Fibroblast of lung (primary cell): Measurements from ENCODE around the gene MYLK3. TPM values are rescaled to one million over a fixed set of nuclear protein-coding genes. Genes with fewer than 3 reads are reported as not detected.

ENCODE experiments used
- DNase-seq, 2 donors: peaks; one replicate each; pipeline versions ENCODE4 v3.0.0 to v3.0.0-alpha.2; 2010; ENCODE audit warnings: low read depth in 2 of 2
- H2AFZ ChIP-seq: 2 replicates; pipeline ENCODE4 v1.5.1; 2012; ENCODE audit warnings: low read length, control low read depth, inconsistent platforms
- H3K27ac ChIP-seq: 2 replicates; pipeline ENCODE4 v1.5.1; 2011; ENCODE audit warnings: low read length, control low read depth; ENCODE audit not compliant: insufficient read depth
- H3K27me3 ChIP-seq: 2 replicates; pipeline ENCODE4 v1.5.1; 2011; ENCODE audit warnings: mild to moderate bottlenecking, low read length; ENCODE audit not compliant: control insufficient read depth, insufficient read depth
- H3K36me3 ChIP-seq: 2 replicates; pipeline ENCODE4 v1.5.1; 2011; ENCODE audit warnings: low read length; ENCODE audit not compliant: control insufficient read depth, insufficient read depth
- H3K4me1 ChIP-seq: 2 replicates; pipeline ENCODE4 v1.5.1; 2011; ENCODE audit warnings: low read length; ENCODE audit not compliant: control insufficient read depth, insufficient read depth; ENCODE audit errors: extremely low read depth
- H3K4me2 ChIP-seq: 2 replicates; pipeline ENCODE4 v1.5.1; 2011; ENCODE audit warnings: low read length, control low read depth; ENCODE audit not compliant: insufficient read depth; ENCODE audit errors: extremely low read depth
- H3K4me3 ChIP-seq, 4 experiments: fragments of 200-600 bp in 1 of 4; sonication (generic) in 1 of 4; replicated peaks in 1 of 4; 2 replicates each; pipeline ENCODE4 v1.5.1; 2011 to 2016; ENCODE audit warnings: low read length in 4 of 4, low read depth in 3 of 4, mild to moderate bottlenecking in 3 of 4, control low read depth in 2 of 4, inconsistent platforms in 1 of 4, mixed read lengths in 1 of 4; ENCODE audit not compliant: insufficient read depth in 1 of 4; ENCODE audit errors: control extremely low read depth in 1 of 4
- H3K79me2 ChIP-seq: 2 replicates; pipeline ENCODE4 v1.5.1; 2012; ENCODE audit warnings: mild to moderate bottlenecking, low read length, inconsistent platforms; ENCODE audit not compliant: control insufficient read depth, insufficient read depth
- H3K9ac ChIP-seq: 2 replicates; pipeline ENCODE4 v1.5.1; 2011; ENCODE audit warnings: mild to moderate bottlenecking, low read length, control low read depth; ENCODE audit not compliant: insufficient read depth
- H3K9me3 ChIP-seq: 2 replicates; pipeline ENCODE4 v1.5.1; 2012; ENCODE audit warnings: low read depth, low read length; ENCODE audit not compliant: control insufficient read depth, insufficient read depth
- H4K20me1 ChIP-seq: 2 replicates; pipeline ENCODE4 v1.5.1; 2011; ENCODE audit warnings: low read length; ENCODE audit not compliant: control insufficient read depth, insufficient read depth; ENCODE audit errors: extremely low read depth
- EZH2 ChIP-seq: IDR thresholded peaks from 2 replicates; pipeline ENCODE4 v1.5.1; 2012; ENCODE audit warnings: low read length, control low read depth, mild to moderate bottlenecking; ENCODE audit errors: missing control alignments
- polyA plus RNA-seq, 2 donors: library from polyadenylated mRNA; depleted of rRNA in 1 of 2; stranded (reverse) in 1 of 2; unstranded in 1 of 2; fragments of >200 nt; gene quantifications; 2 replicates each; pipeline ENCODE4 v1.2.1, GENCODE V29; 2011 to 2012; ENCODE audit warnings: missing spikeins in 1 of 2
- total RNA-seq: library from RNA; depleted of rRNA; stranded (reverse); fragments of >200 nt; gene quantifications from 2 replicates; pipeline ENCODE4 v1.2.1, GENCODE V29; 2014
- TF ChIP-seq, protein P1 (sequence below), 2 donors: IDR thresholded peaks in 1 of 2; conservative IDR thresholded peaks in 1 of 2; 1 replicate in 1 of 2; 2 replicates in 1 of 2; pipeline ENCODE4 v1.5.1; 2011 to 2012; ENCODE audit warnings: low read length in 2 of 2, control low read depth in 1 of 2, inconsistent platforms in 1 of 2, low read depth in 1 of 2, mild to moderate bottlenecking in 1 of 2

Gene MYLK3
- total and polyA plus RNA-seq, 2 donors (not counting 1 experiment from before 2014, with no cell fraction given) = 0.07 to 0.17 TPM

DNA sequence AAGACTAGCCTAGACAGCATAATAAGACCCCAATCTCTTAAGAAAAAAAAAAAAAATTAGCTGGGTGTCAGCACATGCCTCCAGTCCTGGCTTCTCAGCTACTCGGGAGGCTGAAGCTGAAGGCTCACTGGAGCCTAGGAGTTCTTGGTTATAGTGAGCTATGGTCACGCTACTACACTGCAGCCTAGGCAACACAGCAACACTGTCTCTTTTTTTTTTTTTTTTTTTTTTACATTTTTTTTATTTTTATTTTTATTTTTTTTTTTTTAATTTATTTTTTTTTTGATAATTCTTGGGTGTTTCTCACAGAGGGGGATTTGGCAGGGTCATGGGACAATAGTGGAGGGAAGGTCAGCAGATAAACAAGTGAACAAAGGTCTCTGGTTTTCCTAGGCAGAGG lies 54.5 kb downstream of the MYLK3 start:
- H4K20me1 ChIP-seq = no peaks in the 10 kb centered on the region
- no peak overlapping the region for H2AFZ ChIP-seq
- H3K27me3 ChIP-seq = no peaks in the 10 kb centered on the region
- H3K79me2 ChIP-seq = peaks cover 20% of the 10 kb centered on the region
- no peak for TF ChIP-seq EZH2
- TF ChIP-seq, protein P1, sequence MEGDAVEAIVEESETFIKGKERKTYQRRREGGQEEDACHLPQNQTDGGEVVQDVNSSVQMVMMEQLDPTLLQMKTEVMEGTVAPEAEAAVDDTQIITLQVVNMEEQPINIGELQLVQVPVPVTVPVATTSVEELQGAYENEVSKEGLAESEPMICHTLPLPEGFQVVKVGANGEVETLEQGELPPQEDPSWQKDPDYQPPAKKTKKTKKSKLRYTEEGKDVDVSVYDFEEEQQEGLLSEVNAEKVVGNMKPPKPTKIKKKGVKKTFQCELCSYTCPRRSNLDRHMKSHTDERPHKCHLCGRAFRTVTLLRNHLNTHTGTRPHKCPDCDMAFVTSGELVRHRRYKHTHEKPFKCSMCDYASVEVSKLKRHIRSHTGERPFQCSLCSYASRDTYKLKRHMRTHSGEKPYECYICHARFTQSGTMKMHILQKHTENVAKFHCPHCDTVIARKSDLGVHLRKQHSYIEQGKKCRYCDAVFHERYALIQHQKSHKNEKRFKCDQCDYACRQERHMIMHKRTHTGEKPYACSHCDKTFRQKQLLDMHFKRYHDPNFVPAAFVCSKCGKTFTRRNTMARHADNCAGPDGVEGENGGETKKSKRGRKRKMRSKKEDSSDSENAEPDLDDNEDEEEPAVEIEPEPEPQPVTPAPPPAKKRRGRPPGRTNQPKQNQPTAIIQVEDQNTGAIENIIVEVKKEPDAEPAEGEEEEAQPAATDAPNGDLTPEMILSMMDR (conservative IDR thresholded peaks at IDR 0.05 in 1 of 2, IDR thresholded peaks at IDR 0.05 in 1 of 2; ENCODE audit: low read depth in 1 of 2, low read length in 2 of 2) = no peak
- H3K27ac ChIP-seq = no peak overlapping the region
- no peak for DNase-seq
- H3K9ac ChIP-seq = no peak overlapping the region
- H3K4me3 ChIP-seq = no peak overlapping the region
- H3K4me2 ChIP-seq = no peak overlapping the region
- H3K9me3 ChIP-seq = no peaks in the 10 kb centered on the region
- H3K36me3 ChIP-seq = peaks cover 1% of the 10 kb centered on the region
- H3K4me1 ChIP-seq = no peaks in the 10 kb centered on the region

DNA sequence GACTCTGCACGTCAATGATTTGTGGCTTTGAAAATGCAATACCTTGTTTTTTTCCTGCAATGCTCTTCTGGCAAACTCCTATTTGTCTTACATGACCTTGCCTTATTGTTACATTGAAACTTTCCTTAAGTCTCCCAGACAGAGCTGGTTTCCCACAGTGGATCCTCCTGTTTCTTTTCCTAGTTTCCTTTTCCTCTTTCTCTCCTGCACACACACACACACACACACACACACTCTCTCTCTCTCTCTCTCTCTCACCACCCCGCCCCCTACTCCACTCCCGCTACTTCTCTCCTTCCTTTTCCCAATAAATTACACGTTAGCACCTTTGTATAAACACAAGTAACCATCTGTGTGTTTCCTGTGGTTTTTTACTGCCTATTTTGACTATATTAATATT lies 56.4 kb downstream of the MYLK3 start:
- peak; percentile 14 to 67 for DNase-seq
- Histone ChIP-seq H3K4me3 (peak overlapping the region in 1 of 4 experiments; percentile 91), H3K36me3 (peaks cover 1% of the 10 kb centered on the region), H3K9me3 (no peaks in the 10 kb centered on the region), H2AFZ (no peak overlapping the region), H3K27me3 (no peaks in the 10 kb centered on the region), H3K27ac (no peak overlapping the region), H4K20me1 (no peaks in the 10 kb centered on the region), H3K4me1 (no peaks in the 10 kb centered on the region), H3K9ac (no peak overlapping the region), H3K79me2 (peaks cover 39% of the 10 kb centered on the region), H3K4me2 (peak overlapping the region; percentile 98)
- TF ChIP-seq, protein P1 (conservative IDR thresholded peaks at IDR 0.05 in 1 of 2, IDR thresholded peaks at IDR 0.05 in 1 of 2; ENCODE audit: low read depth in 1 of 2, low read length in 2 of 2) = no peak
- TF ChIP-seq EZH2 = no peak

DNA sequence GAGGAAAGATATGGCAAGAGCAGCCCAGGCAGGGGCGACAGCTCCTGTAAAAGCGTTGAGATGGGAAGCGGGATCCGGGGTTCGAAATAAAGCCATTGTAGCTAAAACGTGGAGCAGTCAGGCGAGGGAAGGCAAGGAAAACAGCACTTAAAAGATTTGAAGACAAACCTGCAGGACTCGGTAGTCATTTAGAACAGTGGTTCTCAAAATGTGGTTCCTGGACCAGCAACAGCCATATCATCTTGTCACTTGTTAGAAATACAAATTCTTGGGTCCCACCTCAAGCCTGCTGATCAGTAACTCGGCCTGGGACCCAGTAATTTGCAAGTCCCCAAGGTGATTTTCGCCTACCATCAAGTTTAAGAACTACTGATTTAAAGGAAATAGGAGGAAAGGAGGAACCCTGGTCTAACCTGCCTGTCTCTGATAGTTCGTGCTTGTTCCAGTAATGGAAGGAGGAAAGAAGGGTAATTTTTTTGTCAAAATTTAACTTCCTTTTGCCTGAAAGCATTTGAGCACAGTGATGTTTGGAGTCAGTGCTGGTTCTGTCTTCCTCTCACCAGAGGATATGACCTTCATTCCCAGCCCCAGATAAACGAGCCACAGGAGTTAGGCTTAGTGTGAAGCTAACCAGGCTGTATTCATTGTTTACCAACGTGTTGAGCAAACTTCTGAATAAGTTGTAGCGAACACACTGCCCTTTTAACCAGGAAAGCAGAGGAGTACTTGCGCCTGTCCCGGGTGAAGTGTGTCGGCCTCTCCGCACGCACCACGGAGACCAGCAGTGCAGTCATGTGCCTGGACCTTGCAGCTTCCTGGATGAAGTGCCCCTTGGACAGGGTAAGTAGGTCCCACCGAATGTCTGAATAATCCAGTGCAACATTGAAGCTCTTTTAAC lies 57.6 kb downstream of the MYLK3 start:
- Histone ChIP-seq H3K27ac (peak overlapping the region; percentile 99), H3K79me2 (peaks cover 51% of the 10 kb centered on the region), H3K9me3 (no peaks in the 10 kb centered on the region), H2AFZ (peak overlapping the region; percentile 84), H3K4me2 (peak overlapping the region; percentile 98), H3K4me1 (no peaks in the 10 kb centered on the region), H3K27me3 (no peaks in the 10 kb centered on the region), H3K9ac (peak overlapping the region; percentile 98), H3K36me3 (no peaks in the 10 kb centered on the region), H4K20me1 (peaks cover 1% of the 10 kb centered on the region), H3K4me3 (peak overlapping the region; percentile 77 to 97 (median 94))
- peak; percentile 39 to 52 for DNase-seq
- TF ChIP-seq EZH2 = no peak
- TF ChIP-seq, protein P1 (conservative IDR thresholded peaks at IDR 0.05 in 1 of 2, IDR thresholded peaks at IDR 0.05 in 1 of 2; ENCODE audit: low read depth in 1 of 2, low read length in 2 of 2) = no peak
